GM12878 (cell line): ENCODE data around the gene UBAC2. TPM values are rescaled to one million over a fixed set of nuclear protein-coding genes. Genes with fewer than 3 reads are reported as not detected.

Experiments used
- ATAC-seq: fragments of 200-7000 bp; cut with Tn5 transposase; 3 replicates; pipeline ENCODE4 v1.9.1; 2020; ENCODE audit warnings: mild to moderate bottlenecking, moderate library complexity
- BruUV-seq: library from RNA; stranded (reverse); fragments of 400-500 nt; replicated peaks from 2 replicates; lab custom pipeline; 2021; lab: Mats Ljungman, UMichigan
- CTCF ChIA-PET: fragments of 300-600 bp; sonication (Branson Sonifier 250); formaldehyde crosslinking; extraction: SDS; loops from one replicate; lab custom pipeline; 2021; ENCODE audit warnings: inconsistent platforms; lab: Yijun Ruan, JAX
- POLR2A ChIA-PET: fragments of 350-600 bp; formaldehyde crosslinking; extraction: SDS; loops from one replicate; lab custom pipeline; 2021; ENCODE audit warnings: inconsistent platforms; lab: Charles Lee
- RAD21 ChIA-PET: fragments of 300-600 bp; sonication (Branson Sonifier 250); formaldehyde crosslinking; loops from one replicate; lab custom pipeline; 2023; ENCODE audit warnings: antibody characterized with exemption; ENCODE audit not compliant: unreplicated experiment; lab: Charles Lee
- SMC1A ChIA-PET: fragments of 300-600 bp; sonication (Branson Sonifier 250); formaldehyde crosslinking; loops from one replicate; lab custom pipeline; 2023; ENCODE audit not compliant: unreplicated experiment, uncharacterized antibody; lab: Charles Lee
- DNase-seq: peaks from one replicate; pipeline ENCODE4 v3.0.0-alpha.2; 2011; ENCODE audit warnings: low read depth, low spot score
- FAIRE-seq: peaks from 3 replicates; lab custom pipeline; 2011; peaks lifted over from hg19 to GRCh38; lab: Jason Lieb, UNC
- H2AFZ ChIP-seq: 2 replicates; pipeline ENCODE4 v1.6.0; 2011; ENCODE audit warnings: low read depth, low read length, control low read depth; ENCODE audit not compliant: control insufficient read depth
- H3K27ac ChIP-seq: 2 replicates; pipeline ENCODE4 v1.5.1; 2011; ENCODE audit warnings: control low read depth; ENCODE audit not compliant: control insufficient read depth, insufficient read depth
- H3K27me3 ChIP-seq, 2 experiments: replicated peaks in 1 of 2; 2 replicates each; pipeline versions ENCODE4 v1.6.0 to v1.6.1; 2011; ENCODE audit warnings: low read length in 1 of 2; ENCODE audit not compliant: control insufficient read depth in 2 of 2, insufficient read depth in 2 of 2
- H3K36me3 ChIP-seq, 2 experiments: 2 replicates each; pipeline ENCODE4 v1.5.1; 2011; ENCODE audit warnings: low read length in 1 of 2; ENCODE audit not compliant: control insufficient read depth in 2 of 2, insufficient read depth in 2 of 2
- H3K4me1 ChIP-seq: 2 replicates; pipeline ENCODE4 v1.6.1; 2011; ENCODE audit warnings: mild to moderate bottlenecking, low read length, moderate library complexity, mixed read lengths; ENCODE audit not compliant: control insufficient read depth, insufficient read depth
- H3K4me2 ChIP-seq: 2 replicates; pipeline ENCODE4 v1.6.0; 2011; ENCODE audit warnings: control low read depth; ENCODE audit not compliant: control insufficient read depth, insufficient read depth
- H3K4me3 ChIP-seq: fragments of 200-600 bp; sonication (generic); 2 replicates; pipeline ENCODE4 v1.5.1; 2016
- H3K79me2 ChIP-seq: 2 replicates; pipeline ENCODE4 v1.6.0; 2011; ENCODE audit warnings: low read length; ENCODE audit not compliant: control insufficient read depth, insufficient read depth
- H3K9ac ChIP-seq: 2 replicates; pipeline ENCODE4 v1.8.0; 2011; ENCODE audit warnings: low read length, control low read depth, mixed read lengths; ENCODE audit not compliant: control insufficient read depth, insufficient read depth
- H3K9me3 ChIP-seq: replicated peaks from 3 replicates; pipeline ENCODE4 v1.5.1; 2011; ENCODE audit warnings: mild to moderate bottlenecking, low read length; ENCODE audit not compliant: control insufficient read depth, insufficient read depth
- H4K20me1 ChIP-seq: 2 replicates; pipeline ENCODE4 v1.6.0; 2011; ENCODE audit not compliant: control insufficient read depth, insufficient read depth
- ATF2 ChIP-seq: IDR thresholded peaks from 2 replicates; pipeline ENCODE4 v1.6.1; 2012; ENCODE audit warnings: low read length, inconsistent platforms
- ATF7 ChIP-seq: fragments of 450-650 bp; IDR thresholded peaks from 2 replicates; pipeline ENCODE4 v1.6.1; 2016; ENCODE audit warnings: low read depth, mild to moderate bottlenecking
- GATAD2B ChIP-seq: fragments of 450-650 bp; conservative IDR thresholded peaks from 2 replicates; pipeline ENCODE4 v1.6.1; 2017; ENCODE audit warnings: low read depth, mild to moderate bottlenecking, moderate library complexity
- HCFC1 ChIP-seq: fragments of 150-350 bp; IDR thresholded peaks from 2 replicates; pipeline ENCODE4 v1.6.1; 2014; ENCODE audit warnings: low read length
- NBN ChIP-seq: fragments of 450-650 bp; IDR thresholded peaks from 2 replicates; pipeline ENCODE4 v1.6.1; 2016
- PKNOX1 ChIP-seq: fragments of 450-650 bp; IDR thresholded peaks from 2 replicates; pipeline ENCODE4 v1.6.1; 2016; ENCODE audit warnings: mild to moderate bottlenecking
- POU2F2 ChIP-seq: IDR thresholded peaks from 3 replicates; pipeline ENCODE4 v1.6.1; 2011; ENCODE audit warnings: low read depth, mild to moderate bottlenecking, low read length, borderline replicate concordance
- SKIL ChIP-seq: fragments of 450-650 bp; IDR thresholded peaks from 2 replicates; pipeline ENCODE4 v1.6.1; 2017; ENCODE audit warnings: mild to moderate bottlenecking, low read depth, inconsistent platforms; ENCODE audit not compliant: poor library complexity, severe bottlenecking
- SMARCA5 ChIP-seq: fragments of 450-650 bp; IDR thresholded peaks from 2 replicates; pipeline ENCODE4 v1.6.1; 2017; ENCODE audit warnings: mild to moderate bottlenecking
- STAT3 ChIP-seq: IDR thresholded peaks from 2 replicates; pipeline ENCODE4 v1.6.1; 2011; ENCODE audit warnings: low read depth, low read length, improper control_type of control experiment
- YY1 ChIP-seq: IDR thresholded peaks from 2 replicates; pipeline ENCODE4 v1.6.1; 2011; ENCODE audit warnings: low read depth, mild to moderate bottlenecking, low read length
- WGBS: methylation state at CpG from one replicate; pipeline ENCODE4 v1.1.6; 2016; ENCODE audit warnings: low lambda C conversion rate; ENCODE audit not compliant: insufficient replicate concordance, insufficient coverage; ENCODE audit errors: missing lambda C conversion rate; 5-methylcytosine and 5-hydroxymethylcytosine counted together
- in situ Hi-C: fragments of 300-500 bp; cut with MboI; formaldehyde crosslinking; loops from 9 replicates; pipeline ENCODE4 v1.14.3; 2018; ENCODE audit warnings: mixed read lengths
- intact Hi-C: fragments of 100-400 bp; cut with micrococcal nuclease; formaldehyde crosslinking; loops from one replicate; pipeline ENCODE4 v1.14.2; 2022; ENCODE audit not compliant: unreplicated experiment
- polyA plus RNA-seq, 11 experiments: library from polyadenylated mRNA; depleted of rRNA in 4 of 11; unstranded in 6 of 11; stranded (reverse) in 5 of 11; fragments of >200 nt; fragmentation: Nextera tagmentation in 4 of 11; fragmentation: Illumina TruSeq in 1 of 11; extraction: Ambion mirVana in 4 of 11; extraction: Trizol in 1 of 11; gene quantifications; 1 replicate in 1 of 11; 2 replicates in 10 of 11; pipeline versions ENCODE4 v1.2.1 to v1.2.3, GENCODE V29; 2011 to 2016; ENCODE audit warnings: inconsistent platforms in 2 of 11, missing spikeins in 2 of 11, low read depth in 1 of 11
- total RNA-seq, 4 experiments: library from RNA; depleted of rRNA in 3 of 4; stranded (reverse); fragments of >200 nt in 3 of 4; fragmentation: Illumina TruSeq in 1 of 4; extraction: Trizol in 1 of 4; gene quantifications; 2 replicates each; pipeline versions ENCODE4 v1.2.1 to v1.2.3, GENCODE V29; 2013 to 2021
- TF ChIP-seq, protein P1 (sequence below): IDR thresholded peaks from 2 replicates; pipeline ENCODE4 v1.6.1; 2011; ENCODE audit warnings: mild to moderate bottlenecking, low read depth, low read length, moderate library complexity; ENCODE audit not compliant: insufficient replicate concordance
- TF ChIP-seq, protein P2 (sequence below): fragments of 450-650 bp; IDR thresholded peaks from 2 replicates; pipeline ENCODE4 v1.6.1; 2016; ENCODE audit warnings: mild to moderate bottlenecking
- TF ChIP-seq, protein P3 (sequence below): fragments of 450-650 bp; IDR thresholded peaks from 2 replicates; pipeline ENCODE4 v1.6.1; 2018; ENCODE audit warnings: mild to moderate bottlenecking, low read depth, moderate library complexity; ENCODE audit not compliant: partially characterized antibody

The UBAC2 gene
- total and polyA plus RNA-seq, 10 of the 15 experiments (the other 5 are each of a cell fraction or from before 2014, with no cell fraction given) = 3.0 to 54.6 (median 17.4) TPM

- Histone ChIP-seq H3K4me1 (peaks cover 61% of the 10 kb centered on the region), H3K79me2 (peaks cover 35% of the 10 kb centered on the region), H3K9me3 (no peaks in the 10 kb centered on the region), H4K20me1 (no peaks in the 10 kb centered on the region), H3K36me3 (no peaks in the 10 kb centered on the region), H3K27ac (peak overlapping the region; percentile 93), H3K9ac (peak overlapping the region; percentile 14; the same call in 1 of the 2 replicates), H3K4me2 (no peak overlapping the region), H3K27me3 (no peaks in the 10 kb centered on the region), H2AFZ (no peak overlapping the region), H3K4me3 (no peak overlapping the region)
- ATAC-seq (peak; percentile 41), FAIRE-seq (no peak), DNase-seq (no peak)
- POLR2A ChIA-PET = no interaction called here
- RAD21 ChIA-PET = no interaction called here
- WGBS = 24% methylated on average over 1 of the region's 1 CpG
- intact Hi-C loops (no loop called here), in situ Hi-C loops (no loop called here)
- BruUV-seq = no TSS peak
- SMC1A ChIA-PET = no interaction called here
- CTCF ChIA-PET = no interaction called here
- TF ChIP-seq SMARCA5 (no peak), PKNOX1 (peak; percentile 65; the same call in 1 of the 2 replicates), HCFC1 (no peak), ATF7 (peak; percentile 64; the same call in 1 of the 2 replicates), ATF2 (peak; percentile 60), GATAD2B (no peak), NBN (peak; percentile 35; the same call in 1 of the 2 replicates), SKIL (peak; percentile 89), POU2F2 (0 out of 3 replicates have a peak, but pooled peaks have one; percentile 11), YY1 (no peak), STAT3 (no peak)
- TF ChIP-seq, protein P1, sequence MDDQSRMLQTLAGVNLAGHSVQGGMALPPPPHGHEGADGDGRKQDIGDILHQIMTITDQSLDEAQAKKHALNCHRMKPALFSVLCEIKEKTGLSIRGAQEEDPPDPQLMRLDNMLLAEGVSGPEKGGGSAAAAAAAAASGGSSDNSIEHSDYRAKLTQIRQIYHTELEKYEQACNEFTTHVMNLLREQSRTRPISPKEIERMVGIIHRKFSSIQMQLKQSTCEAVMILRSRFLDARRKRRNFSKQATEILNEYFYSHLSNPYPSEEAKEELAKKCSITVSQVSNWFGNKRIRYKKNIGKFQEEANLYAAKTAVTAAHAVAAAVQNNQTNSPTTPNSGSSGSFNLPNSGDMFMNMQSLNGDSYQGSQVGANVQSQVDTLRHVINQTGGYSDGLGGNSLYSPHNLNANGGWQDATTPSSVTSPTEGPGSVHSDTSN = no peak
- TF ChIP-seq, protein P2, sequence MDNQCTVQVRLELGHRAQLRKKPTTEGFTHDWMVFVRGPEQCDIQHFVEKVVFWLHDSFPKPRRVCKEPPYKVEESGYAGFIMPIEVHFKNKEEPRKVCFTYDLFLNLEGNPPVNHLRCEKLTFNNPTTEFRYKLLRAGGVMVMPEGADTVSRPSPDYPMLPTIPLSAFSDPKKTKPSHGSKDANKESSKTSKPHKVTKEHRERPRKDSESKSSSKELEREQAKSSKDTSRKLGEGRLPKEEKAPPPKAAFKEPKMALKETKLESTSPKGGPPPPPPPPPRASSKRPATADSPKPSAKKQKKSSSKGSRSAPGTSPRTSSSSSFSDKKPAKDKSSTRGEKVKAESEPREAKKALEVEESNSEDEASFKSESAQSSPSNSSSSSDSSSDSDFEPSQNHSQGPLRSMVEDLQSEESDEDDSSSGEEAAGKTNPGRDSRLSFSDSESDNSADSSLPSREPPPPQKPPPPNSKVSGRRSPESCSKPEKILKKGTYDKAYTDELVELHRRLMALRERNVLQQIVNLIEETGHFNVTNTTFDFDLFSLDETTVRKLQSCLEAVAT = peak; percentile 80
- TF ChIP-seq, protein P3, sequence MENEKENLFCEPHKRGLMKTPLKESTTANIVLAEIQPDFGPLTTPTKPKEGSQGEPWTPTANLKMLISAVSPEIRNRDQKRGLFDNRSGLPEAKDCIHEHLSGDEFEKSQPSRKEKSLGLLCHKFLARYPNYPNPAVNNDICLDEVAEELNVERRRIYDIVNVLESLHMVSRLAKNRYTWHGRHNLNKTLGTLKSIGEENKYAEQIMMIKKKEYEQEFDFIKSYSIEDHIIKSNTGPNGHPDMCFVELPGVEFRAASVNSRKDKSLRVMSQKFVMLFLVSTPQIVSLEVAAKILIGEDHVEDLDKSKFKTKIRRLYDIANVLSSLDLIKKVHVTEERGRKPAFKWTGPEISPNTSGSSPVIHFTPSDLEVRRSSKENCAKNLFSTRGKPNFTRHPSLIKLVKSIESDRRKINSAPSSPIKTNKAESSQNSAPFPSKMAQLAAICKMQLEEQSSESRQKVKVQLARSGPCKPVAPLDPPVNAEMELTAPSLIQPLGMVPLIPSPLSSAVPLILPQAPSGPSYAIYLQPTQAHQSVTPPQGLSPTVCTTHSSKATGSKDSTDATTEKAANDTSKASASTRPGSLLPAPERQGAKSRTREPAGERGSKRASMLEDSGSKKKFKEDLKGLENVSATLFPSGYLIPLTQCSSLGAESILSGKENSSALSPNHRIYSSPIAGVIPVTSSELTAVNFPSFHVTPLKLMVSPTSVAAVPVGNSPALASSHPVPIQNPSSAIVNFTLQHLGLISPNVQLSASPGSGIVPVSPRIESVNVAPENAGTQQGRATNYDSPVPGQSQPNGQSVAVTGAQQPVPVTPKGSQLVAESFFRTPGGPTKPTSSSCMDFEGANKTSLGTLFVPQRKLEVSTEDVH = no peak
Measured at GRCh38 chr13:99363949-99364348, 163.3 kb downstream of the UBAC2 start.
